ENCODE results near the gene CALY.

GRCh38 chr10:133274751-133275683 lies 61.7 kb downstream of the CALY start:
- TF ChIP-seq CTCF (IDR thresholded peaks at IDR 0.05) (no peak), POLR2A (IDR thresholded peaks at IDR 0.05; ENCODE audit: low read depth) (no peak), POLR2AphosphoS5 (IDR thresholded peaks at IDR 0.05) (no peak)

All from esophagus muscularis mucosa (tissue), 3 donors.